Transverse colon (tissue), 4 donors: ENCODE results near the gene PPP4R1. TPM values are rescaled to one million over a fixed set of nuclear protein-coding genes. Genes with fewer than 3 reads are reported as not detected.

Experiments
- DNase-seq: peaks from one replicate; pipeline ENCODE4 v3.0.0-alpha.2; 2019
- H3K27ac ChIP-seq, 4 donors: fragments of 200-600 bp; sonication (generic); 2 replicates each; pipeline ENCODE4 v1.5.1; 2016 to 2018; ENCODE audit warnings: inconsistent platforms in 4 of 4
- H3K27me3 ChIP-seq: fragments of 200-600 bp; sonication (generic); 2 replicates; pipeline ENCODE4 v1.5.1; 2017; ENCODE audit warnings: inconsistent platforms
- H3K36me3 ChIP-seq, 4 donors: fragments of 200-600 bp; sonication (generic); 2 replicates each; pipeline ENCODE4 v1.5.1; 2017 to 2019; ENCODE audit warnings: inconsistent platforms in 4 of 4
- H3K4me1 ChIP-seq, 4 donors: fragments of 200-600 bp; sonication (generic); 2 replicates each; pipeline ENCODE4 v1.5.1; 2017 to 2020; ENCODE audit warnings: inconsistent platforms in 4 of 4
- H3K4me3 ChIP-seq, 4 donors: fragments of 200-600 bp; sonication (generic); 1 replicate in 1 of 4; 2 replicates in 3 of 4; pipeline versions ENCODE4 v1.5.1 to v1.6.1; 2017 to 2019; ENCODE audit warnings: inconsistent platforms in 4 of 4
- H3K9me3 ChIP-seq, 2 donors: fragments of 200-600 bp; sonication (generic); 2 replicates each; pipeline ENCODE4 v1.5.1; 2017 to 2019; ENCODE audit warnings: inconsistent platforms in 2 of 2
- CTCF ChIP-seq, 5 experiments: fragments of 200-600 bp in 3 of 5; fragments of 450-650 bp in 2 of 5; sonication (generic) in 3 of 5; IDR thresholded peaks; 1 replicate in 2 of 5; 2 replicates in 3 of 5; pipeline ENCODE4 v1.5.1; 2016 to 2017; ENCODE audit warnings: antibody characterized with exemption in 5 of 5, inconsistent platforms in 3 of 5, mild to moderate bottlenecking in 2 of 5, moderate library complexity in 1 of 5
- EP300 ChIP-seq: sonication (generic); formaldehyde crosslinking; IDR thresholded peaks from one replicate; pipeline ENCODE4 v1.6.1; 2017; ENCODE audit warnings: antibody characterized with exemption, low read depth
- POLR2A ChIP-seq: fragments of 450-650 bp; IDR thresholded peaks from one replicate; pipeline ENCODE4 v1.6.1; 2016; ENCODE audit warnings: antibody characterized with exemption, mild to moderate bottlenecking, moderate library complexity
- POLR2AphosphoS5 ChIP-seq, 3 donors: sonication (generic); formaldehyde crosslinking; IDR thresholded peaks; one replicate each; pipeline ENCODE4 v1.6.1; 2016; ENCODE audit warnings: antibody characterized with exemption in 3 of 3
- WGBS, 2 donors: methylation state at CpG; one replicate each; pipeline ENCODE4 v1.1.5; 2018; ENCODE audit warnings: low coverage in 1 of 2; 5-methylcytosine and 5-hydroxymethylcytosine counted together
- in situ Hi-C, 4 donors: fragments of 200-750 bp; cut with MboI; loops; one replicate each; pipeline versions ENCODE4 v1.15.0 to v1.15.1; 2017; ENCODE audit warnings: low sequenced_read_pairs in 3 of 4, low pct_ligation_motif_present in 1 of 4, low pct_unique_long_range_greater_than_20kb in 1 of 4
- intact Hi-C: fragments of 100-400 bp; cut with DNase I; formaldehyde crosslinking; loops from one replicate; pipeline ENCODE4 v1.15.1; 2023; ENCODE audit warnings: low total_unique reads
- total RNA-seq, 4 donors: library from RNA; depleted of rRNA; stranded (reverse); fragments of >200 nt; gene quantifications; one replicate each; pipeline ENCODE4 v1.1.0, GENCODE V29; 2016

PPP4R1 gene
- total RNA-seq, 4 donors from 2014 or later: 46.0 to 163 (median 79.2) TPM

GRCh38 chr18:9630444-9630843 is 16.1 kb upstream of the PPP4R1 start:
- intact Hi-C loops: no loop called here
- no peak for DNase-seq
- 66 to 86% methylated on average over 3 to 8 of the region's 8 CpGs for WGBS, 2 donors

GRCh38 chr18:9629709-9630108 is 15.3 kb upstream of the PPP4R1 start:
- no peak for TF ChIP-seq POLR2AphosphoS5 (IDR thresholded peaks at IDR 0.05)
- WGBS, 2 donors: 69 to 82% methylated on average over 4 of the region's 4 CpGs
- H3K9me3 ChIP-seq: no peaks in the 10 kb centered on the region
- intact Hi-C loops (no loop called here), in situ Hi-C loops (no loop called here)
- no peak overlapping the region for H3K4me3 ChIP-seq
- DNase-seq: no peak
- no peaks in the 10 kb centered on the region for H3K4me1 ChIP-seq
- H3K27me3 ChIP-seq: peaks cover 7% of the 10 kb centered on the region
- no peaks in the 10 kb centered on the region for H3K36me3 ChIP-seq
- H3K27ac ChIP-seq: no peak overlapping the region

More at GRCh38 chr18:9630444-9630843, 16.1 kb upstream of the PPP4R1 start:
- Histone ChIP-seq H3K27me3 (peaks cover 7% of the 10 kb centered on the region), H3K27ac (no peak overlapping the region), H3K9me3 (peaks cover 0 to 1% of the 10 kb centered on the region in 2 donors), H3K4me1 (no peaks in the 10 kb centered on the region), H3K4me3 (no peak overlapping the region), H3K36me3 (no peaks in the 10 kb centered on the region)
- in situ Hi-C loops: no loop called here
- TF ChIP-seq EP300 (no peak), CTCF (IDR thresholded peaks at IDR 0.05) (no peak), POLR2A (no peak), POLR2AphosphoS5 (IDR thresholded peaks at IDR 0.05) (no peak)

- Histone ChIP-seq H3K4me3 (no peak overlapping the region), H3K27ac (no peak overlapping the region), H3K9me3 (no peaks in the 10 kb centered on the region), H3K36me3 (no peaks in the 10 kb centered on the region), H3K4me1 (no peaks in the 10 kb centered on the region), H3K27me3 (peaks cover 7% of the 10 kb centered on the region)
- DNase-seq: no peak
- TF ChIP-seq EP300 (no peak), CTCF (IDR thresholded peaks at IDR 0.05) (no peak), POLR2AphosphoS5 (IDR thresholded peaks at IDR 0.05) (no peak), POLR2A (no peak)
- in situ Hi-C loops (no loop called here), intact Hi-C loops (no loop called here)
- 95 to 100% methylated on average over 1 to 5 of the region's 5 CpGs for WGBS, 2 donors
Measured at GRCh38 chr18:9628984-9629383, 14.6 kb upstream of the PPP4R1 start.

GRCh38 chr18:9627642-9628041 is 13.3 kb upstream of the PPP4R1 start:
- no peaks in the 10 kb centered on the region for H3K9me3 ChIP-seq
- WGBS, 2 donors: 75 to 85% methylated on average over 1 to 3 of the region's 3 CpGs
- DNase-seq: no peak
- H3K27ac ChIP-seq: no peak overlapping the region
- TF ChIP-seq EP300 (no peak), CTCF (IDR thresholded peaks at IDR 0.05) (no peak), POLR2AphosphoS5 (IDR thresholded peaks at IDR 0.05) (no peak), POLR2A (no peak)
- H3K36me3 ChIP-seq: no peaks in the 10 kb centered on the region
- H3K4me1 ChIP-seq: no peaks in the 10 kb centered on the region
- no peak overlapping the region for H3K4me3 ChIP-seq
- peaks cover 7% of the 10 kb centered on the region for H3K27me3 ChIP-seq
- intact Hi-C loops (no loop called here), in situ Hi-C loops (no loop called here)

- intact Hi-C loops: no loop called here
- TF ChIP-seq POLR2AphosphoS5 (IDR thresholded peaks at IDR 0.05) (no peak), CTCF (IDR thresholded peaks at IDR 0.05) (no peak), EP300 (no peak), POLR2A (no peak)
- Histone ChIP-seq H3K9me3 (no peaks in the 10 kb centered on the region), H3K27ac (no peak overlapping the region), H3K27me3 (no peaks in the 10 kb centered on the region), H3K4me3 (no peak overlapping the region), H3K4me1 (peaks cover 0 to 6% (median 5%) of the 10 kb centered on the region in 4 donors), H3K36me3 (no peaks in the 10 kb centered on the region)
- 69 to 73% methylated on average over 3 to 8 of the region's 8 CpGs for WGBS, 2 donors
- DNase-seq: no peak
- in situ Hi-C loops: loop anchor here in 2 of 4 donors (25.0 kb wide), 2 partner anchors 292 to 317 kb away; partner anchors contain the start of gene VAPA (in 1 of the 2)
Measured at GRCh38 chr18:9619990-9620389, 5.6 kb upstream of the PPP4R1 start.
